AG09309 (cell line): ENCODE measurements around the gene RPTN.

Experiments
- DNase-seq: peaks from one replicate; pipeline ENCODE4 v3.0.0-alpha.2; 2010; ENCODE audit warnings: low read depth
- H3K4me3 ChIP-seq: 2 replicates; pipeline ENCODE4 v1.5.1; 2011; ENCODE audit warnings: mild to moderate bottlenecking, low read depth, low read length, moderate library complexity; ENCODE audit not compliant: control insufficient read depth
- CTCF ChIP-seq: IDR thresholded peaks from 2 replicates; pipeline ENCODE4 v1.5.1; 2011; ENCODE audit warnings: mild to moderate bottlenecking, low read depth, low read length, inconsistent platforms; ENCODE audit not compliant: insufficient read depth, control insufficient read depth; ENCODE audit errors: missing control alignments

RPTN gene

GRCh38 chr1:152165286-152166077, 6.5 kb upstream of the RPTN start:
- TF ChIP-seq CTCF = no peak
- DNase-seq = no peak
- H3K4me3 ChIP-seq = no peak overlapping the region

- H3K4me3 ChIP-seq = no peak overlapping the region
- TF ChIP-seq CTCF = no peak
- no peak for DNase-seq
Observed at GRCh38 chr1:152164517-152165136, 5.6 kb upstream of the RPTN start.

- DNase-seq = peak; percentile 92
- H3K4me3 ChIP-seq = no peak overlapping the region
- TF ChIP-seq CTCF = peak; percentile 8
Observed at GRCh38 chr1:152162792-152163463, 3.9 kb upstream of the RPTN start.

GRCh38 chr1:152160576-152160975, 1.5 kb upstream of the RPTN start:
- no peak overlapping the region for H3K4me3 ChIP-seq
- DNase-seq = no peak
- TF ChIP-seq CTCF = no peak

- no peak for DNase-seq
- no peak for TF ChIP-seq CTCF
- no peak overlapping the region for H3K4me3 ChIP-seq
Observed at GRCh38 chr1:152153996-152154395, 5.0 kb downstream of the RPTN start.

GRCh38 chr1:152151646-152152045, 7.4 kb downstream of the RPTN start:
- H3K4me3 ChIP-seq = no peak overlapping the region
- TF ChIP-seq CTCF = no peak
- no peak for DNase-seq
